Measurements from ENCODE around the gene HECW1.

- TF ChIP-seq, protein P1, sequence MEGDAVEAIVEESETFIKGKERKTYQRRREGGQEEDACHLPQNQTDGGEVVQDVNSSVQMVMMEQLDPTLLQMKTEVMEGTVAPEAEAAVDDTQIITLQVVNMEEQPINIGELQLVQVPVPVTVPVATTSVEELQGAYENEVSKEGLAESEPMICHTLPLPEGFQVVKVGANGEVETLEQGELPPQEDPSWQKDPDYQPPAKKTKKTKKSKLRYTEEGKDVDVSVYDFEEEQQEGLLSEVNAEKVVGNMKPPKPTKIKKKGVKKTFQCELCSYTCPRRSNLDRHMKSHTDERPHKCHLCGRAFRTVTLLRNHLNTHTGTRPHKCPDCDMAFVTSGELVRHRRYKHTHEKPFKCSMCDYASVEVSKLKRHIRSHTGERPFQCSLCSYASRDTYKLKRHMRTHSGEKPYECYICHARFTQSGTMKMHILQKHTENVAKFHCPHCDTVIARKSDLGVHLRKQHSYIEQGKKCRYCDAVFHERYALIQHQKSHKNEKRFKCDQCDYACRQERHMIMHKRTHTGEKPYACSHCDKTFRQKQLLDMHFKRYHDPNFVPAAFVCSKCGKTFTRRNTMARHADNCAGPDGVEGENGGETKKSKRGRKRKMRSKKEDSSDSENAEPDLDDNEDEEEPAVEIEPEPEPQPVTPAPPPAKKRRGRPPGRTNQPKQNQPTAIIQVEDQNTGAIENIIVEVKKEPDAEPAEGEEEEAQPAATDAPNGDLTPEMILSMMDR (IDR thresholded peaks at IDR 0.05), result no peak
- no peak for TF ChIP-seq POLR2A (IDR thresholded peaks at IDR 0.05)
Observed at GRCh38 chr7:43244784-43245183, 132.3 kb downstream of the HECW1 start.

All from lower leg skin (tissue), 3 donors.